Measurements from ENCODE around the gene MTG1.

Gene MTG1

DNA sequence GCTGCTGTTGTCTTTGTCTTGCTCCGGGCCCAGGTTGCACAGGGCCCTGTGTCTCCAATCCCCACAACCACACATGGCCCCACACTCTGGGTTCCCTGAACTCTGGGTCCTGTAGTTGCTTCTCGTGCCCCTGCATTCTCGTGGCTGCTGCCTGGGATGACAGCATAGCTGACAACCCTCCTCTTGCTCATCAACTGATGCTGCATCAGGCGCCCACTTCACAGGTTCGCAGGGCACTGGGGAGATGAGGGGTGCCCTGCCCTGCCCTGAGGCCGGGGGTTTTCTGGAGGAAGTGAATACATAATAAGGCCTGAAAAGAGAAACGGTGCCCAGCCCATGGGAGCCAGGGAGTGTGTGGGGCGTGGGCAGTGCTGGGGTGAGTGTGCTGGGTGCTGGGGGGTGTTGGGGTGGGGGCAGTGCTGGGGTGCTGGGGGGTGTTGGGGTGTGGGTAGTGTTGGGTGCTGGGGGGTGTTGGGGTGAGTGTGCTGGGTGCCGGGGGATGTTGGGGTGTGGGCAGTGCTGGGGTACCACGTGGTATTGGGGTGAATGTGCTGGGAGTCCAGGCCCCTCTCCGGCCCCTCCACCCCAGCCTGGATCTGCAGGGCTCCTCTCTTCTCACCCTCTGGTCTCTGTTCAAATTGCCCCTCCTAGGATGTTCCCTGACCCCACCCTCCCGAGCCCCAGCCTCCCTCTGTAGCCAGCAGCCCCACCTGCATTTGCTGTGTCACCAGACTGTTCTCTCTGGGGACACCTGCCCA is 2.0 kb upstream of the MTG1 start:
- TF ChIP-seq GATA1 (IDR thresholded peaks at IDR 0.05; ENCODE audit: low read depth, low read length) (no peak), POLR2A (IDR thresholded peaks at IDR 0.05; ENCODE audit: low read length) (no peak)
- no peak for DNase-seq

DNA sequence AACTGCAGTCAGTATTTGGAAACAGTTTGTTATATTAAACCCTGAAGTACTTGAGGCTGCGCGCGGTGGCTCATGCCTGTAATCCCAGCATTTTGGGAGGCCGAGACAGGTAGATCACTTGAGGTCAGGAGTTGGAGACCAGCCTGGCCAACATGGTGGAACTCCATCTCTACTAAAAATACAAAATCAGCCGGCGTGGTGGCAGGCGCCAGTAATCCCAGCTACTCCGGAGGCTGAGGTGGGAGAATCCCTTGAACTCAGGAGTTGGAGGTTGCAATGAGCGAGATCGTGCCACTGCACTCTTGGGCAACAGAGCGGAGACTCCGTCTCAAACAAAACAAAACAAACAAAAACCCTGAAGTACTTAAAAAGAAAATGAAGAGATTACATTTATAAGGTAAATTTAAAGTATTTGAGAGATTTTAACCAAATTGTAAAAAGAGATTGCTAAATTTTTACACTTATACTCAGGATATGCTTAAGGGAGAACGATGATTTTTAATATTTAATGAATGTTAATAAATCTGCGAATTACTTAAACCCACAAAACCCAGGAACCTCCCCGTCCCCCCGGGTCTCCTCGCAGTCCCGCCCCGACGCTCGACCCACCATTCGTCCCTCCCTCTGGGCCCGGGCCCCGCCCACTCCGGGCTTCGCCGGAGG is 425 bp upstream of the MTG1 start:
- no peak for DNase-seq

DNA sequence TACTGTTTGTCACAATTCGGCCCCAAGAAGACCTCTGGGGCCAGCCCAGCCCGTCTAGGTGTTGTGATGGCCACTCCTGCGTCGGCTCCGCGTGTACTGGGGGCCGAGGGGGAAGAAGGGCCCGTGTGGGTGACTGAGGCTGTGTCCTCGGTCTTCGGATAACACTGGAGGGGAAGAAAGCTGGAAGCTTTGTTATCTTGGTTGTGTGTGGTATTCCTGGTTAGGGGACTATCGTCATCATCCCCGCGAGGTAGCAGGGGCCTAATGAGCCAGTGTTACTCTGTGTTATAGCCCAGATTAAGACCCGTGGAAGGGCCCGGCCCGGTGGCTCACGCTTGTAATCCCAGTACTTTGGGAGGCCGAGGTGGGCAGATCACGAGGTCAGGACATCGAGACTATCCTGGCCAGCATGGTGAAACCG is 854 bp downstream of the MTG1 start:
- TF ChIP-seq POLR2A (IDR thresholded peaks at IDR 0.05; ENCODE audit: low read length) (no peak), GATA1 (IDR thresholded peaks at IDR 0.05; ENCODE audit: low read depth, low read length) (no peak)
- DNase-seq = peak in 1 of 2 experiments; percentile 60

More for the DNA sequence above, 425 bp upstream of the MTG1 start:
- TF ChIP-seq POLR2A (IDR thresholded peaks at IDR 0.05; ENCODE audit: low read length) (no peak), GATA1 (IDR thresholded peaks at IDR 0.05; ENCODE audit: low read depth, low read length) (no peak)

DNA sequence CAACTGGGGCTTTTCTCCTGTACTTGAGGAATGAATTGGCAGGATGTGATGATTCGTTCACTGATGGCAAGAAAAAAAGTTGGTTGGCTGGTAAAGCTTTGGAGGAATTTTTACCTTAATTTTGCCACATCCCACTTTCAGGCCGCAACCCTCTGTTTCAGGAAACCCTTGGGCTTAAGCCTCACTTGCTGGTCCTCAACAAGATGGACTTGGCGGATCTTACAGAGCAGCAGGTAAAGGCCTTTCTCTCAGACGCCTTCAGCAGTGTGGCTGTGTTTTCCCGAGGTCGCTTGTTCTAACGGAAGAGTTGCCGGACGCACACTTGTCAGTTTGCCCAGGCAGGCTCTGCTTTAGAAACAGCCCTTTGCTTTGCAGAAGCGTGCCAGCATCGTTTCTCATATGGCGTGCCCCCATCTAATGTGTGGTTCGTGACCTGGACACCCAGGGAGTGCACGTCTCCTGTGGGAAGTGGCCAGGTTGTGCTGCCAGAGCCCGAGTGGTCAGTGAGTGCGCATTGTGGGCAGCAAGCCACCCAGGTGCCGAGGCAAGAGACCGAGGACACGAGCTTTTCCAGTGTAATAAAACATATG is 2.2 kb downstream of the MTG1 start:
- TF ChIP-seq POLR2A (IDR thresholded peaks at IDR 0.05; ENCODE audit: low read length) = no peak
- TF ChIP-seq GATA1 (IDR thresholded peaks at IDR 0.05; ENCODE audit: low read depth, low read length) = no peak
- DNase-seq = no peak

DNA sequence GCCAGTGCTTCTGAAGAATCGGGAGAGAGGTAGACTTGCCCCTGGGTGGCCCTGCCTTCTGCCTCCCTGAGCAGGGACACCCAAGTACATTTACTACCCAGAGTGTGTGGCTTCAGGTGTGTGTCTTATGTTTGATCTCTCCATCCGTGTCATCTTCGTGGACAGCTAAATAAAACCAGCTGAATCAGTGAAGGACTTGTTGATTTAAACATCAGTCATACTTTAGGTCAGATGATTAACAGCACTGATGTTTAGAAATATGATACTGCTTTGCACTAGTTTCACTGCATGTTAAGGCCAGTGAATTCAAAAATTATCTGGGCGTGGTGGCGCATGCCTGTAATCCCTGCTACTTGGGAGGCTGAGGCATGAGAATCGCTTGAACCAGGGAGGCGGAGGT is 4.0 kb downstream of the MTG1 start:
- no peak for DNase-seq
- TF ChIP-seq POLR2A (IDR thresholded peaks at IDR 0.05; ENCODE audit: low read length) (no peak), GATA1 (IDR thresholded peaks at IDR 0.05; ENCODE audit: low read depth, low read length) (no peak)

DNA sequence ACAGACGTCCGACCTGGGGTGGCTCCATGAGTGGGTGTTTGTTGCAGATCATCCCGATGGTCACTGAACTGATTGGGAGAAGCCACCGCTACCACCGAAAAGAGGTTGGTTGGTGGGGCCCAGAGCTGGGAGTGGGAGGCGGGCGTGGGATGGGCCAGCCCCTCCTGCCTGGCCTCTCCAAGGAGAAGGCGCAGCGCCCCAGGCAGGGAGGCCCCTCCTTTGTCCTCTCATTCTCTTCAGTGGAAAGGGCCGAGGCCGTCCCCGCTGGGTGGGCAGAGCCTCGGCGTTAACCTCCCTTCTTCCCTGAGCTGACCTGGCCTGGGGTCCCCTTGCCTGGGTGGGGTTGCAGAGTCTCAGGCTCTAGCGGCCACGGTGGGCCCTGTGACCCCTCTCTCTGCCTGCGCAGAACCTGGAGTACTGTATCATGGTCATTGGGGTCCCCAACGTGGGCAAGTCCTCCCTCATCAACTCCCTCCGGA is 5.2 kb downstream of the MTG1 start:
- no peak for DNase-seq
- TF ChIP-seq POLR2A (IDR thresholded peaks at IDR 0.05; ENCODE audit: low read length) (no peak), GATA1 (IDR thresholded peaks at IDR 0.05; ENCODE audit: low read depth, low read length) (no peak)

DNA sequence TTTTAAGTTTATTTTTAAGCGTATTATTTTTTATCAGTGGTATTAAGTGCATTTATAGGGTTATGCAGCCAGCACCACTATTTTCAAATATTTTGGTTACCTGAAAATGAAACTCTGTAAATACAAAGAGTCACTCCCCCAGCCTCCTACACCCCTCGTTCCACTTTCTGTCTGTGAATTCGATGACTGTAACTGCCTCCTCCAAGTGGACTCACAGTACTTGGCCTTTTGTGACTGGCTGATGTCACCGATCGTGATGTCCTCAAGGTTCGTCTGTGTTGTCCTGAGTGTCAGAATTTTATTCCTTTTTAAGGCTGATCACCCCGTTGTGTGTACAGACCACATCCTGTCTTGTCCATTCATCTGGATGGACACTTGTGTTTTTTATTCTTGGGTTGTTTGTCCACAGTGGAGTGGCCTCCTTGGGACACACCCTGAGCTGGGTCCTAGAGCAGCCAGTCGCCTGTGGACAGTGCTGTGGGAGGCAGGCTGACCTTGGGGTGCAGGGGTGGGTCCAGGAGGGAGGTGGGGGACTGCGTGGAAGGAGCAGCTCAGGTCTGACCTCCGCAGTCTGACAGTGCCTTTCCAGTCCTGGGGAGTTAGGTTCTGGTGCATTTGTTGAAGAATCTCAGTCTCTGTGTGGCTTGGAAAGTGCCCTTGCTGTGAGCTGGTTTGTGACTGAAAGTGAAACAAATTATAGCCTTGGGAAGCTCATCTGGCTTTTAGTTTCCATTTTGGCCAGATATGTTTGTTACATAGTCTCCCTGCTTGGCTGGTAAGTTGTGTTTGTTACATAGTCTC is 6.9 kb downstream of the MTG1 start:
- TF ChIP-seq GATA1 (IDR thresholded peaks at IDR 0.05; ENCODE audit: low read depth, low read length) = no peak
- no peak for TF ChIP-seq POLR2A (IDR thresholded peaks at IDR 0.05; ENCODE audit: low read length)
- DNase-seq = no peak

DNA sequence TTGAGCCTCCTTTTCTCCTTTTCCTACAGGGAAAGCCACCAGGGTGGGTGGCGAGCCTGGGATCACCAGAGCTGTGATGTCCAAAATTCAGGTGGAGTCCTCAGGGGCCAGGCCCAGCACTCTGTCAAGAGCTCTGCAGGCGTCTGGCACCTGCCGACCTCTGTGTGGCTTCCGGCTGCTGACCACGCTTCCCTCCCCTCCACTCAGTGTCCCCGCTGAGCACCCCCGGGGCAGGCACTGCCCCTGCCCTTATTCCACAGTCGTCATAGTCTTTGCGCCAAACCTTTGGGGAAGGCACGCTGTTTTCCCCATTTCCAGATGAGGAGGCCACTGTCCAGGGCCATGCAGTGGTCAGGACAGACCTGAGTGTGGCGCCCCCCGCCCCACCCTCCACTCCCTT is 7.5 kb downstream of the MTG1 start:
- TF ChIP-seq GATA1 (IDR thresholded peaks at IDR 0.05; ENCODE audit: low read depth, low read length) (no peak), POLR2A (IDR thresholded peaks at IDR 0.05; ENCODE audit: low read length) (no peak)
- DNase-seq = no peak

DNA sequence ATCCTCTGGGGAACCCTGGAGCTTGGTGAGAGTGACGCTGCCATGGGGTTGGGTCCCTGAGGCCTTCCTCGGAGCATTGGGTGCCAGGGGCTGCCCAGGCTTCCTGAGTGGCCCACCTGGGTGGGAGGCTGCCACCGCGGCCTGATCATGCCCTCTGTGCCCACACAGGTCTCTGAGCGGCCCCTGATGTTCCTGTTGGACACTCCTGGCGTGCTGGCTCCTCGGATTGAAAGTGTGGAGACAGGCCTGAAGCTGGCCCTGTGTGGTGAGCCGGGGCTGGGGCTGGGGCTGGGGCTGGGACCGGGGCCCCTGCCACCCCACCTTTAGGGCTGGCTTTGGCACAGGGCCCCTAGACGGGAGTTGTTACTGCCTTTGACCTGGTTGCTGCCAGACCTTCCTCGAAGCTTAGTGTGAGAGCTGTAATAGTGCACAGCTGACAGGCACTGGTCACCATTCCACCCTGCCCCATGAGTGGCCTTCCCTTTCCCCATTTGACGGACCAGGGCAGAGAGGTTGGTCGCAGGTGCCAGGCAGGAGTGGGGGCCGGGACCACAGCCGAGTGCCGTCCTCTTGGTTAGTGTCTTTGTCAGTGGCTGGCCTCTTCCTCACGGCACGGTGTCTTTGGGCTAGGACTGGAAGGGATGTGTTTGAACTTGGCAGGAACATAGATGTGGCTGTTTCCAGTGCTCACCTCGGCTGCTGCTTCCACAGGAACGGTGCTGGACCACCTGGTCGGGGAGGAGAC is 8.2 kb downstream of the MTG1 start:
- DNase-seq = no peak
- TF ChIP-seq GATA1 (IDR thresholded peaks at IDR 0.05; ENCODE audit: low read depth, low read length) (no peak), POLR2A (IDR thresholded peaks at IDR 0.05; ENCODE audit: low read length) (no peak)

DNA sequence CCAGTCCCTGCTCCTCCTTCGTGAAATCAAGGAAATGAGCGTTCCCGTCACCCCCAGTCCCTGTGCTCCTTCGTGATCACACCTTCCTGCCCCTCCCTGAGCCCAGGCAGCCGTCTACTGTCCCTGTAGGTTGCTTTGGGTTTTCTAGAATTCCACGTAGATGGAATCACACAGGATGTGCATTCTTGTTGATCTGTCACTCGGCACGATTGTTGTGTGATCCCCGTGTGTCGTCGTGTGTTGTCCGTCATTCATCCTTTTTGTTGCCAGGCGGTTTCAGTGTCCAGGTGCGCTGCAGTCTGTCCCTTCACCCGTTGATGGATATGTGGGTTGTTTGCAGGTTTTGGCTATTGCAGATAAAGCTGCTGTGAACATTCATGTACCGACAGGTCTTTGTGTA is 9.4 kb downstream of the MTG1 start:
- TF ChIP-seq GATA1 (IDR thresholded peaks at IDR 0.05; ENCODE audit: low read depth, low read length) (no peak), POLR2A (IDR thresholded peaks at IDR 0.05; ENCODE audit: low read length) (no peak)

DNA sequence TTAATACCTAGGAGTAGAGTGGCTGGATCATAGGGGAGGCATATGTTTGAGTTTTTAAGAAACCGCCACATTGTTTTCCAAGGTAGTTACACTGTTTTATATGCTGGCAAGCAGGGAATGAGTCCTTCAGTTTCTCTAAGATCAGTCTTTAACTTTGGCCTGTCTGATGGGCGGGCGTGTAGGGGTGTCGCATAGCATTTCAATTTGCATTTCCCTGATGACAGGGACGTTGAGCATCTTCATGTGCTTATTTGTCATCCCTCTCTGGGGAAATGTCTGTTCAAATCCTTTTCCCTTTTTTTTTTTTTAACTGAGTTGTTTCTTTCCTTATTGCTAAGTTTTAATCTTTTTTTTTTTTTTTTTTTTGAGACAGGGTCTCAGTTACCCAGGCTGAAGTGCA is 9.8 kb downstream of the MTG1 start:
- DNase-seq = no peak
- no peak for TF ChIP-seq POLR2A (IDR thresholded peaks at IDR 0.05; ENCODE audit: low read length)
- no peak for TF ChIP-seq GATA1 (IDR thresholded peaks at IDR 0.05; ENCODE audit: low read depth, low read length)

More for the DNA sequence above, 9.4 kb downstream of the MTG1 start:
- DNase-seq = no peak

DNA sequence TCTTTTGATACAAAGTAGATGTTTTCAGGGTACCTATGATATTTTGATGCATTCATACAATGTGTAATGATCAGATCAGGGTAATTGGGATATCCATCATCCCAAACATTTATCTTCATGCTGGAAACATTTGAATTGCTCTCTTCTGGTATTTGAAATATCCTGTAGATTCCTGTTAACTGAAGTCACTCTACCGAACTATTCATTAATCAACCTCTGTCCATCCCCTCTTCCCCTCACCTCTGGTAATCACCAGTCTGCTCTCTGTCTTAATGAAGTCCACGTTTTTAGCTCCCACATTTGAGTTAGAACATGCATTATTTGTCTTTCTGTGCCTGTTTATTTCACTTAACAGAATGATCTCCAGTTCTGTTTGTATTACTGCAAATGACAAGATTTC is 11.3 kb downstream of the MTG1 start:
- no peak for TF ChIP-seq GATA1 (IDR thresholded peaks at IDR 0.05; ENCODE audit: low read depth, low read length)
- TF ChIP-seq POLR2A (IDR thresholded peaks at IDR 0.05; ENCODE audit: low read length) = no peak
- DNase-seq = no peak

DNA sequence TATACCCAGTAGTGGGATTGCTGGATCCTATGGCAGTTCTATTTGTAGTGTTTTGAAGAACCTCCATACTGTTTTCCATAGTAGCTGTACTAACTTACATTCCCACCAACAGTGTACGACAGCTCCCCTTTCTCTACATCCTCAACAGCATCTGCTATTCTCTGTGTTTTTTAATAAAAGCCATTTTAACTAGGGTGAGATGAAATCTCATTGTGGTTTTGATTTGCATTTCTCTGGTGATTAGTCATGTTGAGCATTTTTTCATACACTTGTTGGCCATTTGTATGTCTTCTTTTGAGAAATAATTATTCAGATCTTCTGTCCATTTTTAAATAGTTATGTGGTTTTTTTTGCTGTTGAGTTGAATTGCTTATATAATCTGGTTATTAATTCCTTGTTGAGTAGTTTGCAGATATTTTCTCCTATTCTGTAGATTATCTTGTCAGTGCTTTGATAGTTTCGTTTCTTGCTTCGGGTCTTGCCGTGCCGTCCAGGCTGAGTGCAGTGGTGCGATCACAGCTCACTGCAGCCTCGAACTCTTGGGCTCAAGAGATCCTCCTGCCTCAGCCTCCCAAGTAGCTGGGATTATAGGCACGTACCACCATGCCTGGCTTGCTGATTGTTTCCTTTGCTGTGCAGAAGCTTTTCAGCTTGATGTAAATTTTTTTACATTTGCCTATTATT is 12.0 kb downstream of the MTG1 start:
- DNase-seq = no peak
- TF ChIP-seq GATA1 (IDR thresholded peaks at IDR 0.05; ENCODE audit: low read depth, low read length) (no peak), POLR2A (IDR thresholded peaks at IDR 0.05; ENCODE audit: low read length) (no peak)

Measured in erythroblast (primary cell).